GM18858 (cell line): ENCODE data around the gene MAP3K14.

ENCODE experiments used
- ATAC-seq: cut with Tn5 transposase; IDR thresholded peaks from one replicate; pipeline ENCODE4 v1.9.1; 2021; ENCODE audit not compliant: unreplicated experiment

MAP3K14 gene

DNA sequence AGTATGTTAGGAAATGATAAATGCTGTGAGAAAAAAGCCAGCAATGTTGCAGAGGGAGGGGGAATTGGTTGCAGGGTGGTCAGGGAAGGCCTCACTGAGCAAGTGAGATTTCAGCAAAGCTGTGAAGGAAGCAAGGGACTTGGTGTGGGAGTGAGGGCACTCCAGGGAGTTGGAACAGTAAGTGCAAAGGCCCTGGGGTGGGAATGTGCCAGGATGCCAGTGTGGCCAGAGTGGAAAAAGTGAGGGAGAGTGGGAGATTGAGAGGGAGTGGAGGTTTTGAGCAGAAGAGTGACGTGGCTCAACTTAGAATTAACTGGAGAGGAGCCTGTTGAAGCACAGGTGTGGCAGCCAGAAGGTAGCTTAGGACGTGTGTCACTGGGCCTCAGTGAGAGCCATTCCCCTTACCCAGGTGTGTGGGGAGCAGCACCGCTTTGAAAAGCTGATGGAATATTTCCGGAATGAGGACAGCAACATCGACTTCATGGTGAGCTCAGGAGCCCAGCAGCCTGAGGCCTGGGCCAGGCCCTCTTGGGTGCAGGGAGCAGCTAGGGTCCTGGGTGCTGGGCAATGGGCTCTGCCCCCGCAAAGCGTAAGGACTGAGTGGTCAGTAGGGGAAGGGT, 78.6 kb downstream of the MAP3K14 start:
- ATAC-seq, result no peak

DNA sequence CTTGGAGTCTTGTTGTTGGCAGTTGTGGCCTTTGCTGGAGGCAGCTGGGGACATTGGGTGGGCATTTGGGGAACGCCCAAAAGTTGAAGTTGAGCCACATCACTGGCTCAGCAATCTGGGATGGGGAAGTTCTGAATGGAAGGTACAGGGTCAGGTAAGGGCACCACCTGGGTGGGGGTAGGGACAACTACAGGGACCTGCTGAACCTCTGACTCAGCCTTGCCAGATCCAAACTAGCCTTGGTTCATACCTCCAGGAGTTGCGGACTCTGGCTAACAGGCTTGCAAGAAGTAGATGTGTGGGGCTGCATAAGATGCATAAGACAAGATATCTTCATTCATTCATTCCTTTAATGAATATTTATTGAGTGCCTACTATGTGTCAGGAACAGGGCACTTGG, 79.1 kb downstream of the MAP3K14 start:
- ATAC-seq, result no peak

GRCh38 chr17:45236282-45236606, 80.6 kb downstream of the MAP3K14 start:
- no peak for ATAC-seq

- no peak for ATAC-seq
Measured at GRCh38 chr17:45235416-45236281, 81.2 kb downstream of the MAP3K14 start.

GRCh38 chr17:45234641-45235415, 82.0 kb downstream of the MAP3K14 start:
- ATAC-seq, result no peak

DNA sequence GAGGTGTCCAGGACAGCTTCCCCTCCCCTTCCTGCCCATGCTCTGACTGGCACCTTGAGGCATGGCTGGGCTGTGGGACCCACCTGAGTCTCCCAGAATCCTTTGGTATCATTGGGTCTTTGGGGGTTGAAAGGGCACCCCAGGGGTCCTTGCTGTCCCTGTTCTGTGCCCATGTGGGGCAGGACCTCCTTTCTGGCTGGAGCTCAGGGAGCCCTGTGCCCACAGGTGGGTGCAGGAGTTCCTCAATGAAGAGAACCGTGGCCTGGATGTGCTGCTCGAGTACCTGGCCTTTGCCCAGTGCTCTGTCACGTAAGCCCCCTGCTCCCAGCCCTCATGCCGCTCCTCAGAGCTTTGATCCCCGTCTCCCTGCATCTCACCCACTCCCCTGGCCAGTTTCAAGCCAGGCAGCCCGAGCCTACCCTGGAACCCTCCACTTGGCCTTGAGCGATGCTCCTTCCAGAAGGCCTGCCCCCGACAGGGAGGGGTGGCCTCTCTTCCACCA, 83.3 kb downstream of the MAP3K14 start:
- ATAC-seq, result no peak

DNA sequence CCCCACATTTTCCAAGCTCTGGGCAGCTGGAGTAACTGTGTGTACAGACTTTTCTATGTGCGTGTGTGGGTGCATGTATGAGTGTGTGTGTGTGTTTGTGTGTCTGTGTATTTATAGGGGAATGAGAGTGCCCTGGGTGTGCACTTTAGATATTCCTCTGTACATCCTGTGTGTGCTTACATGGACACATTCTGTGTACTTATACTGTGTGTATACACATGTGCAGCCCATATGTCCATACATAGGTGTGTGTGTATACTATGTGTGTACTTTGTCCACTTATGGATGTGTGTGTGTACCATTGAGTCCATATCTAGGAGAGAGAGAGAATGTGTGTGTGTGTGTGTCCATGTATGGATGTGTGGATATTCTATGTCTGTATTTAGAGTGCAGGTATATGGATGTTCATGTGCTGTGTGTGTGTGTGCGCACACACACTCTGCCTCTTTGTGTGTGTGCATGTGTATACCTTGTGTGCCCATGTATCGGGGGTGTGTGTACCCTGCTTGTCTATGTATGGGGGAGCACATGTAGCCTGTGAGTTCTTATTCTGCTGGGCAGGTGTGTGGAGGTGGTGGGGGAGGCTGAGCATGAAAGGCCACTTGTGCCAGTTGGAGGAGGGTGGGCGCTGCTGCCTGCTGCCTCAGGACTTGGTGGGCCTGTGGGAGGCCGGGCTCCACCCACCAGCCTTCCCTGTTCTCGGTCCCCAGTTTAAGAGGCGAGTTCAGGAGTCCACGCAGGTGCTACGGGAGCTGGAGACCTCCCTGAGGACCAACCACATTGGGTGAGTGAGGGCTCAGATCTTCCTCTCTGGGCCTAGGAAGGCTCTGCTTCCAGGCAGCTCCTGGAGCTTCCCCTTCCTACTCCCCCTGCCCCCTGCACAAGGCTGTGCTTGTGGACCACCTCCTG, 84.1 kb downstream of the MAP3K14 start:
- no peak for ATAC-seq

DNA sequence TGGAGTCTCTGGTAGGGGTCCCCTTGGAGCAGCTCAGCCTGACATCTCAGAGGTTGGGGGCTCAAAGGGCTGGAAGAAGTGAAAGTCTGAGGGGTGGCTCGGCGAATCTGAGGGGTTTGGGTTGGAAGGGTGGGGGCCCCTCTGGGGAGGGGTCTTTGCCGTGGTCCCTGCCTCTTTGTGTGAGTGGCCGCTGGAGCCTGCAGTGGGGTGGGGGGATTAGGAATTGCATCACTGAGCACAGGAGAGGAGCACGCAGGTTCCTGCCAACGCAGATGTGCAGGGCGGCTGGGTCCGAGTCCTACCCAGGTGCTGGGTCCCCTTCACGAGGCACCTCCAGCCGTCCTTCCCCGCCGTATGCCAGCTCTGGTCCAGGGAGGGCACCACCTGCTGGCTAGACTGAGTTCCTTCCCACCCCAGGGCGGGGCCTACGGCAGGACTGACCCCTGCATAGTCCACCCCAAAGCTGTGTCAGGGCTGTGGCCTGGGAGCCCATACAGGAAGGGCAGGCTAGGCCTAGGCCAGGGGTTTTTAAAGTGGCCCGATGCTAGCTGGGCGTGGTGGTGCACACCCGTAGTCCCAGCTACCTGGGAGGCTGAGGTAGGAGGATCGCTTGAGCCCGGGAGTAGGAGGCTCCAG, 85.2 kb downstream of the MAP3K14 start:
- no peak for ATAC-seq

DNA sequence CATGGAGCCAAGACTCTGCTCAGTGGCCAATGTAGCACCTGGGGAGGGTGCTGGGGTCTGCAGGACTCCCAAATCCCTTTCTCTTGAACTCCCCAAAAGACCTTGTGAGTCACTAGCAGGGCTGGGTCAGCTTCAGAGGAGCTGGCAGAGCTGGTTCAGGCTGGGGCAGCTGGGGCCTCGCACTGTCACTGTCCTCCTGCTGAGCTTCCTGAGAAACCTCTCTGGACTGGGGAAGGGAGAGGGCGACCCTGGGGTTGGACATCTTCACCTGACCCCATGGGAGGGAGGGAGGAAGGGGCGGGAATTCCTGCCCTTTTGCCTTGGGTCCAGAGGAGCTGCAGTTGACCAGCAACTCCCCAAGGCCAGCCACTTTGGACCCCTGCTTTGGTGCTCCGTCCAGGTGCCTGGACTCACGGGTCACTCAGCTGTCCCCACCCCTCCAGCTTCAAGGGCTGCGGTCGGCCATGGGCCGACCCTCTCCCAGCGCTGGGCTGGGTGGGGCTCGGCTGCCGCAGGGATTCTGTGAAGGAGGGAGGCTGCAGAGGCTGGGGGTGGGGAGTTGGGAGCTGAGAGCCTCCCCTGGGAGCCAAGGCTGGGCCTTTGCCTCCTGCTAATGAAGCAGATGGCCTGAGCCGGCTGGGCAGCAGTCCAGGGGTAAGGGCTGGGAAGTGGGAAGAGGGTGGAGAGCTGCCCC, 85.9 kb downstream of the MAP3K14 start:
- no peak for ATAC-seq

DNA sequence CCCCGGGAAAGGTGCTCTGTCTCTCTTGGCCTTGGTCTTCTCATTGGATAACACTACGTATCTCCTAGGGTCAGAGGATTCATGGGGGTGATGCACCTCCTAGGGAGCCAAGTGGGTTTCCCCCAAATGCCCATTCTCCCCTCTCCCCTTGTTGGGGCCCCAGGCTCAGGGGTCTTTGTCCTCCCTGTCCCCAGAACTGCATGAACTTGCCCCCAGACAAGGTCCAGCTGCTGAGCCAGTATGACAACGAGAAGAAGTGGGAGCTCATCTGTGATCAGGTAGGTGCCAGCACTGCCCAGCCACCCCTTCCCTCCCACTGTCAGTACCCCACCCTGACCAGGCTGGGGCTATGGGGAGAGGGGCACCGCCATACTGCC, 86.4 kb downstream of the MAP3K14 start:
- no peak for ATAC-seq

- no peak for ATAC-seq
Measured at GRCh38 chr17:45229681-45230409, 87.0 kb downstream of the MAP3K14 start.

GRCh38 chr17:45228763-45229539, 87.9 kb downstream of the MAP3K14 start:
- no peak for ATAC-seq

- no peak for ATAC-seq
Measured at GRCh38 chr17:45227926-45228762, 88.7 kb downstream of the MAP3K14 start.

- ATAC-seq, result no peak
Measured at GRCh38 chr17:45227101-45227925, 89.5 kb downstream of the MAP3K14 start.

DNA sequence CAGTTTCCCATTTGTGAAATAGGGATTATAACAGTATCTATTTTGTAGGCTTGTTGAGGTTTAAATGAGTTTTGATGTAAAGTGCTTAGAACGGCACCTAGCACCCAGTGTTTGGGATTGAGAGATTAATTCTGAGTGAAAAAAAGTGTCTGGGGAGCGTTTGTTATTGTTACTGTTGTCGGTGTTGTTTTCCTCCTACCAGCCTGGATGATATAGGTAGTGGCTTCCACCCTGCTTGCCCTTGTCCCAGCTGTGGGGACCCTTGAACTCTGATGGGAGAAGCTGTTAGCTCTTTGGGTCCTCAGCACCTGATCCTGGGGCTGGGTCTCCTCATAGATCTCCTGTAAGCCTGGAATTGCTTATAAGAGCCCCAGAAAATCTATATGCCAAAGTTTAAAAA, 90.2 kb downstream of the MAP3K14 start:
- no peak for ATAC-seq

- ATAC-seq, result peak; percentile 30
Measured at GRCh38 chr17:45225964-45226530, 90.8 kb downstream of the MAP3K14 start.
